Umbilical cord (tissue), 1 donor: Measurements from ENCODE around the gene CHD3. TPM values are rescaled to one million over a fixed set of nuclear protein-coding genes. Genes with fewer than 3 reads are reported as not detected.

ENCODE experiments used
- total RNA-seq: library from RNA; depleted of rRNA; stranded (reverse); fragments of >200 nt; gene quantifications from one replicate; pipeline ENCODE4 v1.2.3, GENCODE V29; 2014; ENCODE audit warnings: low replicate concordance; ENCODE audit not compliant: insufficient read depth

The CHD3 gene
- total RNA-seq, 1 donor from 2014 or later: 88.6 TPM

Other genes with a start within 250 kb of the CHD3 start
- 2.6 TPM for gene ATP1B2, start 237.9 kb upstream of the CHD3 start, total RNA-seq
- gene TP53, start 201.3 kb upstream of the CHD3 start, total RNA-seq: 9.6 TPM
- gene WRAP53, start 200.3 kb upstream of the CHD3 start, total RNA-seq: 2.4 TPM
- 1.9 TPM for gene EFNB3, start 183.6 kb upstream of the CHD3 start, total RNA-seq
- gene DNAH2, start 171.0 kb upstream of the CHD3 start, total RNA-seq: not detected
- gene KDM6B, start 54.6 kb upstream of the CHD3 start, total RNA-seq: 0.48 TPM
- 1.7 TPM for gene TMEM88, start 33.7 kb upstream of the CHD3 start, total RNA-seq
- 55.9 TPM for gene NAA38, start 31.2 kb upstream of the CHD3 start, total RNA-seq
- 7.9 TPM for gene CYB5D1, start 30.8 kb upstream of the CHD3 start, total RNA-seq
- gene RNF227, start 27.5 kb downstream of the CHD3 start, total RNA-seq: 2.6 TPM
- gene KCNAB3, start 41.1 kb downstream of the CHD3 start, total RNA-seq: 1.7 TPM
- 3.6 TPM for gene TRAPPC1, start 43.2 kb downstream of the CHD3 start, total RNA-seq
- 10.8 TPM for gene CNTROB, start 43.4 kb downstream of the CHD3 start, total RNA-seq
- 0.72 TPM for gene GUCY2D, start 113.8 kb downstream of the CHD3 start, total RNA-seq
- not detected for gene ALOX15B, start 150.3 kb downstream of the CHD3 start, total RNA-seq
- not detected for gene ALOX12B, start 198.9 kb downstream of the CHD3 start, total RNA-seq
- gene ALOXE3, start 229.7 kb downstream of the CHD3 start, total RNA-seq: not detected
- not detected for gene HES7, start 235.3 kb downstream of the CHD3 start, total RNA-seq